WTC11 (cell line): Measurements from ENCODE around the gene PHF21B. TPM values are rescaled to one million over a fixed set of nuclear protein-coding genes. Genes with fewer than 3 reads are reported as not detected.

Source experiments
- ATAC-seq: fragments of 200-7000 bp; cut with Tn5 transposase; 2 replicates; pipeline ENCODE4 v1.10.0; 2021; ENCODE audit warnings: mild to moderate bottlenecking, moderate library complexity
- CTCF ChIA-PET: fragments of 300-600 bp; sonication (Branson Sonifier 250); formaldehyde crosslinking; loops from one replicate; lab custom pipeline; 2021; ENCODE audit warnings: antibody characterized with exemption; lab: Charles Lee
- POLR2A ChIA-PET: fragments of 350-600 bp; sonication (Branson Sonifier 250); formaldehyde crosslinking; loops from one replicate; lab custom pipeline; 2021; ENCODE audit warnings: antibody characterized with exemption; lab: Charles Lee
- DNase-seq: peaks from one replicate; pipeline ENCODE4 v3.0.0; 2021; ENCODE audit warnings: low spot score
- H3K27ac Mint-ChIP-seq: 2 replicates; pipeline ENCODE4 v1.8.0; 2021; ENCODE audit warnings: mixed read lengths
- H3K27me3 Mint-ChIP-seq: 2 replicates; pipeline ENCODE4 v1.8.0; 2021; ENCODE audit warnings: low read depth, mild to moderate bottlenecking, moderate library complexity, mixed read lengths
- H3K36me3 Mint-ChIP-seq: 2 replicates; pipeline ENCODE4 v1.8.0; 2021; ENCODE audit warnings: mixed read lengths
- H3K4me1 Mint-ChIP-seq: 2 replicates; pipeline ENCODE4 v1.8.0; 2022; ENCODE audit warnings: mixed read lengths
- H3K4me3 Mint-ChIP-seq: 2 replicates; pipeline ENCODE4 v1.8.0; 2021; ENCODE audit warnings: mild to moderate bottlenecking, moderate library complexity, mixed read lengths
- H3K9me3 Mint-ChIP-seq: 2 replicates; pipeline ENCODE4 v1.8.0; 2021; ENCODE audit warnings: mixed read lengths
- ATF1 ChIP-seq: sonication (generic); formaldehyde crosslinking; IDR thresholded peaks from 2 replicates; pipeline ENCODE4 v1.8.1; 2023; ENCODE audit warnings: mild to moderate bottlenecking, moderate library complexity, missing genetic modification reagents
- CBFB ChIP-seq: sonication (generic); formaldehyde crosslinking; IDR thresholded peaks from 2 replicates; pipeline ENCODE4 v1.8.1; 2022; ENCODE audit warnings: mild to moderate bottlenecking, low read depth, missing genetic modification reagents
- E2F5 ChIP-seq: sonication (generic); formaldehyde crosslinking; IDR thresholded peaks from 2 replicates; pipeline ENCODE4 v1.8.1; 2022; ENCODE audit warnings: mild to moderate bottlenecking, moderate library complexity, missing genetic modification reagents
- ELF4 ChIP-seq: sonication (generic); formaldehyde crosslinking; IDR thresholded peaks from 2 replicates; pipeline ENCODE4 v1.8.1; 2022; ENCODE audit warnings: low read depth, mild to moderate bottlenecking, moderate library complexity, missing genetic modification reagents
- ETV6 ChIP-seq: sonication (generic); formaldehyde crosslinking; IDR thresholded peaks from 2 replicates; pipeline ENCODE4 v1.8.1; 2022; ENCODE audit warnings: mild to moderate bottlenecking, missing genetic modification reagents
- FOXP1 ChIP-seq: sonication (generic); formaldehyde crosslinking; IDR thresholded peaks from 2 replicates; pipeline ENCODE4 v1.8.0; 2022; ENCODE audit warnings: missing genetic modification reagents, mild to moderate bottlenecking, moderate library complexity, borderline replicate concordance
- GRHL2 ChIP-seq: fragments of 250-450 bp; sonication (Bioruptor Pico); IDR thresholded peaks from 2 replicates; pipeline ENCODE4 v1.8.0; 2022; ENCODE audit warnings: mild to moderate bottlenecking, moderate library complexity; ENCODE audit not compliant: insufficient replicate concordance, severe bottlenecking
- GTF2I ChIP-seq: fragments of 250-450 bp; sonication (Bioruptor Pico); conservative IDR thresholded peaks from 2 replicates; pipeline ENCODE4 v1.4.0; 2021; ENCODE audit warnings: mild to moderate bottlenecking
- HMGA2 ChIP-seq: fragments of 250-450 bp; sonication (Bioruptor Pico); IDR thresholded peaks from 2 replicates; pipeline ENCODE4 v1.4.0; 2021; ENCODE audit warnings: mild to moderate bottlenecking, moderate library complexity
- HMGXB4 ChIP-seq: sonication (generic); formaldehyde crosslinking; IDR thresholded peaks from 2 replicates; pipeline ENCODE4 v1.8.1; 2023; ENCODE audit warnings: mild to moderate bottlenecking, moderate library complexity, missing genetic modification reagents
- IRF2 ChIP-seq: sonication (generic); formaldehyde crosslinking; IDR thresholded peaks from 2 replicates; pipeline ENCODE4 v1.8.0; 2022; ENCODE audit warnings: low read depth, missing genetic modification reagents, borderline replicate concordance
- JAZF1 ChIP-seq: fragments of 250-450 bp; sonication (Bioruptor Pico); IDR thresholded peaks from 2 replicates; pipeline ENCODE4 v1.9.0; 2021; ENCODE audit warnings: moderate library complexity, mild to moderate bottlenecking, inconsistent platforms
- KAT7 ChIP-seq: sonication (generic); formaldehyde crosslinking; IDR thresholded peaks from 2 replicates; pipeline ENCODE4 v1.8.1; 2023; ENCODE audit warnings: missing genetic modification reagents, mild to moderate bottlenecking, borderline replicate concordance
- MAX ChIP-seq: sonication (generic); formaldehyde crosslinking; IDR thresholded peaks from 2 replicates; pipeline ENCODE4 v1.8.0; 2022; ENCODE audit warnings: mild to moderate bottlenecking, missing genetic modification reagents
- NFYB ChIP-seq: sonication (generic); formaldehyde crosslinking; conservative IDR thresholded peaks from 2 replicates; pipeline ENCODE4 v1.8.0; 2022; ENCODE audit warnings: low read depth, missing genetic modification reagents
- NR3C1 ChIP-seq: sonication (generic); formaldehyde crosslinking; conservative IDR thresholded peaks from 2 replicates; pipeline ENCODE4 v1.8.1; 2023; ENCODE audit warnings: low read depth, mild to moderate bottlenecking, missing genetic modification reagents
- PRRX2 ChIP-seq: fragments of 250-450 bp; sonication (Bioruptor Pico); IDR thresholded peaks from 2 replicates; pipeline ENCODE4 v1.8.0; 2021; ENCODE audit warnings: mild to moderate bottlenecking
- SMAD4 ChIP-seq: sonication (generic); formaldehyde crosslinking; IDR thresholded peaks from 2 replicates; pipeline ENCODE4 v1.8.0; 2022; ENCODE audit warnings: mild to moderate bottlenecking, missing genetic modification reagents
- TEAD1 ChIP-seq: sonication (generic); formaldehyde crosslinking; IDR thresholded peaks from 2 replicates; pipeline ENCODE4 v1.8.0; 2022; ENCODE audit warnings: mild to moderate bottlenecking, missing genetic modification reagents
- ZNF219 ChIP-seq: sonication (generic); formaldehyde crosslinking; IDR thresholded peaks from 2 replicates; pipeline ENCODE4 v1.8.0; 2023; ENCODE audit warnings: missing genetic modification reagents, mild to moderate bottlenecking, borderline replicate concordance
- ZNF396 ChIP-seq: fragments of 250-450 bp; sonication (Bioruptor Pico); IDR thresholded peaks from 2 replicates; pipeline ENCODE4 v1.8.0; 2021; ENCODE audit warnings: mild to moderate bottlenecking, moderate library complexity, borderline replicate concordance
- ZNF423 ChIP-seq: fragments of 250-450 bp; sonication (Bioruptor Pico); IDR thresholded peaks from 2 replicates; pipeline ENCODE4 v2.1.2; 2022; ENCODE audit warnings: mild to moderate bottlenecking, moderate library complexity
- total RNA-seq: library from RNA; stranded (reverse); gene quantifications from 3 replicates; pipeline ENCODE4 v1.2.3, GENCODE V29; 2021
- TF ChIP-seq, protein P1 (sequence below): sonication (generic); formaldehyde crosslinking; IDR thresholded peaks from 2 replicates; pipeline ENCODE4 v1.8.0; 2022; ENCODE audit warnings: mild to moderate bottlenecking, missing genetic modification reagents
- TF ChIP-seq, protein P2 (sequence below): sonication (generic); formaldehyde crosslinking; conservative IDR thresholded peaks from 2 replicates; pipeline ENCODE4 v1.8.1; 2022; ENCODE audit warnings: mild to moderate bottlenecking, missing genetic modification reagents
- TF ChIP-seq, protein P3 (sequence below): sonication (generic); formaldehyde crosslinking; IDR thresholded peaks from 2 replicates; pipeline ENCODE4 v1.8.0; 2022; ENCODE audit warnings: mild to moderate bottlenecking, missing genetic modification reagents
- TF ChIP-seq, protein P4 (sequence below): fragments of 250-450 bp; sonication (Bioruptor Pico); IDR thresholded peaks from 2 replicates; pipeline ENCODE4 v1.8.0; 2021; ENCODE audit warnings: mild to moderate bottlenecking

Gene PHF21B
- total RNA-seq, 1 experiment from 2014 or later: 107 TPM

DNA sequence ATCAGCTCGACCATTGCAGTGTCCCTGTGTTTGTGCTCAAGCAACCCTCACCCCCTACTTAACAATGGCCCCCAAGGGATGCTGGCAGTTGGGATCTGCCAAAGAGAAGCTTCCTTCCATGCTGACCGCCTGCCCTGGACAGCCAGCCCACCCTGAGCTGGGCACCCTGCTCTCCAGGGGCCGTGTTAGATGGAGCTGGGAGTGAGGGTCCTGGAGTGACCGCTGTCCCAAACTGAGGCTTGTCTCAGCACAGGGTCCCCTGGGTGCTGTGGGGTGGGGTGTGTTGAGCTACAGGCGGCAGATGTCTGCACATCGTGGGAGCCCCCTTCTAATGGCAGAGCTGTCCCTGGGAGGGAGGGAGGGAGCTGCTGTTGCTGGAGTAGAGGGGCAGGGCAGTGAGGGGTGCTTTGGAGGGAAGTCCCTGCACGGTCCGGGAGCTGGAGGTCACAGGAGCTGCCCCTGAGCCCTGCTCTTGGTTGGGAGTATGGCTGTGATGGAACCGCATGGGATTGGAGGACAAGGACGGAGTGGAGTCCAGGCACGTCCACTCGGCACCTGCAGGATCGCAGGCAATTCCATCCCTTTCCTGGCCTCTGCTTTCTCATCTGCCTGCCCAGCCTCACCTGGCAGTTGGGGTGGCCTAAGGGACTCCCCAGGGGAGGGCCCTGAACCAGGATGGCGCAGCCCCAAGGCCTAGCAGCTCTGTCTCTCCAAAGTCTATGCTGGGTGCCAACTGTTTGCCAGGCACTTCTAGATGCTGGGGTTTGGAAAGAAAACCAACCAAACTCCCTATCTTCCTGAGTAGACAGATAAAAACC, 131.1 kb downstream of the PHF21B start:
- Mint-ChIP-seq H3K4me3 (no peak overlapping the region), H3K9me3 (peaks cover 22% of the 10 kb centered on the region), H3K27me3 (no peaks in the 10 kb centered on the region; the same call in 1 of the 2 replicates), H3K4me1 (no peaks in the 10 kb centered on the region), H3K36me3 (peaks cover 45% of the 10 kb centered on the region), H3K27ac (no peak overlapping the region)
- CTCF ChIA-PET: no interaction called here
- POLR2A ChIA-PET: no interaction called here
- no peak for ATAC-seq
- no peak for DNase-seq
- TF ChIP-seq GRHL2 (CRISPR knock-in tag) (no peak), ZNF396 (CRISPR knock-in tag) (no peak), ATF1 (CRISPR knock-in tag) (no peak), HMGXB4 (no peak), E2F5 (CRISPR knock-in tag) (no peak), ETV6 (no peak), ELF4 (CRISPR knock-in tag) (no peak), PRRX2 (no peak), FOXP1 (no peak), TEAD1 (CRISPR knock-in tag) (no peak), ZNF219 (no peak), JAZF1 (CRISPR knock-in tag) (no peak), MAX (CRISPR knock-in tag) (no peak)
- TF ChIP-seq, protein P1, sequence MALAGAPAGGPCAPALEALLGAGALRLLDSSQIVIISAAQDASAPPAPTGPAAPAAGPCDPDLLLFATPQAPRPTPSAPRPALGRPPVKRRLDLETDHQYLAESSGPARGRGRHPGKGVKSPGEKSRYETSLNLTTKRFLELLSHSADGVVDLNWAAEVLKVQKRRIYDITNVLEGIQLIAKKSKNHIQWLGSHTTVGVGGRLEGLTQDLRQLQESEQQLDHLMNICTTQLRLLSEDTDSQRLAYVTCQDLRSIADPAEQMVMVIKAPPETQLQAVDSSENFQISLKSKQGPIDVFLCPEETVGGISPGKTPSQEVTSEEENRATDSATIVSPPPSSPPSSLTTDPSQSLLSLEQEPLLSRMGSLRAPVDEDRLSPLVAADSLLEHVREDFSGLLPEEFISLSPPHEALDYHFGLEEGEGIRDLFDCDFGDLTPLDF (CRISPR knock-in tag): no peak
- TF ChIP-seq, protein P2, sequence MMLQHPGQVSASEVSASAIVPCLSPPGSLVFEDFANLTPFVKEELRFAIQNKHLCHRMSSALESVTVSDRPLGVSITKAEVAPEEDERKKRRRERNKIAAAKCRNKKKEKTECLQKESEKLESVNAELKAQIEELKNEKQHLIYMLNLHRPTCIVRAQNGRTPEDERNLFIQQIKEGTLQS (CRISPR knock-in tag): no peak

DNA sequence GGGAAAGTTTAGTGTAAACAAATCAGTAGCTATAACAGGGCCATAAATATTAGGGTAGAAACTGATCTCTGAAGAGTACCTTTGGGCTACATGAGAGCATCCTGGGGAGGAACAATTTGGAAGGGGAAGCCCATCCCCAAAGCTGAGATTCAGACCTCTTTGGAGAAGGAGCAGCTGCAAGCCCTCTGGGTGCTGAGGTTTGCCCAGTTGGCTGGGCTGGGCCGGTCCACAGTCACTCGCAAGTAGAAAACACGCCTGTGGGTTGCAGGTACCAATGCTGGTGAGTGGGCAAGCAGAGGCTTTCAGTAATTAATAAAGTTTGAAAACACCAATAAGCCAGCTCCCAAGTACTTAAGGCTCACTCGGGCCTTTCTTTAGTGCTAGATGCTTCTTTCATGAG, 132.9 kb downstream of the PHF21B start:
- CTCF ChIA-PET: no interaction called here
- H3K36me3 Mint-ChIP-seq: peaks cover 51% of the 10 kb centered on the region
- H3K27ac Mint-ChIP-seq: no peak overlapping the region
- ATAC-seq (no peak), DNase-seq (peak; percentile 4)
- H3K4me3 Mint-ChIP-seq: no peak overlapping the region
- H3K27me3 Mint-ChIP-seq: no peaks in the 10 kb centered on the region; the same call in 1 of the 2 replicates
- POLR2A ChIA-PET: no interaction called here
- H3K9me3 Mint-ChIP-seq: peaks cover 23% of the 10 kb centered on the region
- H3K4me1 Mint-ChIP-seq: no peaks in the 10 kb centered on the region
- TF ChIP-seq KAT7 (no peak), ETV6 (no peak), ZNF423 (CRISPR knock-in tag) (no peak), JAZF1 (CRISPR knock-in tag) (no peak), IRF2 (CRISPR knock-in tag) (no peak)
- TF ChIP-seq, all 79 proteins: peak for 0

DNA sequence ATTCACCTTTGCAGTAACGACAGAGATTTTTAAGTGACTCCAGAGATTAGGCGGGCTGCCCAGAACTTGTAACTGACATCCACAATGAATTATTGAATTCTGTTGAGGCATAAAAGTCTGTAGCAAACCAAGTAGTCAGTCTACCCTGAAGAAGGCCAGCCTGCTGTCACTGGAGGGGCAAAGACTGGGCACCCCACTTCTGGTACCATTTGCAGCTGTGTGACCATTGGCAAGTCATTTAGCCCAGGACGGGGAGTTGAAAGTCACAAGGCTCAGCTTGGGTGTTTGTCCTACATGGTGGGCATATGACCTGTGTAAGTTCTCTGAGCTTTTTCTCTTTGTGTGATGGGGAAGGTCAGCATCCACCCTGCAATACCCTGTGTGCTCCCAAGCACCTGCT, 138.0 kb downstream of the PHF21B start:
- no peak overlapping the region for H3K27ac Mint-ChIP-seq
- peaks cover 25% of the 10 kb centered on the region for H3K9me3 Mint-ChIP-seq
- H3K27me3 Mint-ChIP-seq: no peaks in the 10 kb centered on the region; the same call in 1 of the 2 replicates
- POLR2A ChIA-PET: no interaction called here
- CTCF ChIA-PET: no interaction called here
- H3K4me1 Mint-ChIP-seq: peaks cover 15% of the 10 kb centered on the region
- DNase-seq: no peak
- H3K36me3 Mint-ChIP-seq: peaks cover 39% of the 10 kb centered on the region
- H3K4me3 Mint-ChIP-seq: no peak overlapping the region
- no peak for ATAC-seq
- no peak for TF ChIP-seq SMAD4 (CRISPR knock-in tag)
- TF ChIP-seq ELF4 (CRISPR knock-in tag): no peak
- TF ChIP-seq, protein P2 (CRISPR knock-in tag): no peak
- no peak for TF ChIP-seq CBFB (CRISPR knock-in tag)
- TF ChIP-seq, protein P3, sequence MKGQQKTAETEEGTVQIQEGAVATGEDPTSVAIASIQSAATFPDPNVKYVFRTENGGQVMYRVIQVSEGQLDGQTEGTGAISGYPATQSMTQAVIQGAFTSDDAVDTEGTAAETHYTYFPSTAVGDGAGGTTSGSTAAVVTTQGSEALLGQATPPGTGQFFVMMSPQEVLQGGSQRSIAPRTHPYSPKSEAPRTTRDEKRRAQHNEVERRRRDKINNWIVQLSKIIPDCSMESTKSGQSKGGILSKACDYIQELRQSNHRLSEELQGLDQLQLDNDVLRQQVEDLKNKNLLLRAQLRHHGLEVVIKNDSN: no peak
- TF ChIP-seq GTF2I (CRISPR knock-in tag): no peak
- TF ChIP-seq, protein P4, sequence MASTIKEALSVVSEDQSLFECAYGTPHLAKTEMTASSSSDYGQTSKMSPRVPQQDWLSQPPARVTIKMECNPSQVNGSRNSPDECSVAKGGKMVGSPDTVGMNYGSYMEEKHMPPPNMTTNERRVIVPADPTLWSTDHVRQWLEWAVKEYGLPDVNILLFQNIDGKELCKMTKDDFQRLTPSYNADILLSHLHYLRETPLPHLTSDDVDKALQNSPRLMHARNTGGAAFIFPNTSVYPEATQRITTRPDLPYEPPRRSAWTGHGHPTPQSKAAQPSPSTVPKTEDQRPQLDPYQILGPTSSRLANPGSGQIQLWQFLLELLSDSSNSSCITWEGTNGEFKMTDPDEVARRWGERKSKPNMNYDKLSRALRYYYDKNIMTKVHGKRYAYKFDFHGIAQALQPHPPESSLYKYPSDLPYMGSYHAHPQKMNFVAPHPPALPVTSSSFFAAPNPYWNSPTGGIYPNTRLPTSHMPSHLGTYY (CRISPR knock-in tag): no peak
- no peak for TF ChIP-seq GRHL2 (CRISPR knock-in tag)
- TF ChIP-seq NR3C1: no peak
- TF ChIP-seq NFYB (CRISPR knock-in tag): no peak
- no peak for TF ChIP-seq HMGA2 (CRISPR knock-in tag)
